ENCODE results near the gene PNMT. TPM values are rescaled to one million over a fixed set of nuclear protein-coding genes. Genes with fewer than 3 reads are reported as not detected.

Gene PNMT
- total and polyA plus RNA-seq, 2 donors: 0.38 to 2.9 TPM

GRCh38 chr17:39650121-39650579 is 18.1 kb upstream of the PNMT start:
- H3K9me3 ChIP-seq (ENCODE audit: control insufficient read depth in 2 of 2, insufficient read depth in 1 of 2, low read length in 1 of 2): no peaks in the 10 kb centered on the region
- H3K4me1 ChIP-seq (ENCODE audit: control insufficient read depth in 2 of 2, insufficient read depth in 2 of 2, low read length in 2 of 2): peaks cover 0 to 5% of the 10 kb centered on the region in 2 donors
- WGBS: 98% methylated on average over 11 of the region's 11 CpGs
- H3K36me3 ChIP-seq (ENCODE audit: control insufficient read depth in 2 of 2, insufficient read depth in 2 of 2, low read length in 1 of 2): peaks cover 8 to 22% of the 10 kb centered on the region in 2 donors
- no peak overlapping the region for H3K4me3 ChIP-seq (ENCODE audit: low read length in 2 of 2)
- no peaks in the 10 kb centered on the region for H3K27me3 ChIP-seq (ENCODE audit: control insufficient read depth in 2 of 2, insufficient read depth in 1 of 2, low read length in 1 of 2)
- no peak for DNase-seq (ENCODE audit: low read depth in 6 of 9, low spot score in 9 of 9)
- no peak overlapping the region for H3K27ac ChIP-seq (ENCODE audit: low read depth in 1 of 2, low read length in 1 of 2)

- 88% methylated on average over 8 of the region's 8 CpGs for WGBS
- Histone ChIP-seq H3K27ac (ENCODE audit: low read depth in 1 of 2, low read length in 1 of 2) (no peak overlapping the region), H3K4me1 (ENCODE audit: control insufficient read depth in 2 of 2, insufficient read depth in 2 of 2, low read length in 2 of 2) (peaks cover 0 to 4% of the 10 kb centered on the region in 2 donors), H3K27me3 (ENCODE audit: control insufficient read depth in 2 of 2, insufficient read depth in 1 of 2, low read length in 1 of 2) (no peaks in the 10 kb centered on the region), H3K36me3 (ENCODE audit: control insufficient read depth in 2 of 2, insufficient read depth in 2 of 2, low read length in 1 of 2) (peaks cover 17 to 32% of the 10 kb centered on the region in 2 donors), H3K9me3 (ENCODE audit: control insufficient read depth in 2 of 2, insufficient read depth in 1 of 2, low read length in 1 of 2) (no peaks in the 10 kb centered on the region), H3K4me3 (ENCODE audit: low read length in 2 of 2) (no peak overlapping the region)
- DNase-seq (ENCODE audit: low read depth in 6 of 9, low spot score in 9 of 9): no peak
Observed at GRCh38 chr17:39651923-39652586, 16.2 kb upstream of the PNMT start.

GRCh38 chr17:39652587-39653315 is 15.5 kb upstream of the PNMT start:
- no peak overlapping the region for H3K27ac ChIP-seq (ENCODE audit: low read depth in 1 of 2, low read length in 1 of 2)
- peaks cover under 1 to 4% of the 10 kb centered on the region in 2 donors for H3K4me1 ChIP-seq (ENCODE audit: control insufficient read depth in 2 of 2, insufficient read depth in 2 of 2, low read length in 2 of 2)
- H3K27me3 ChIP-seq (ENCODE audit: control insufficient read depth in 2 of 2, insufficient read depth in 1 of 2, low read length in 1 of 2): no peaks in the 10 kb centered on the region
- no peak for DNase-seq (ENCODE audit: low read depth in 6 of 9, low spot score in 9 of 9)
- peaks cover 18 to 35% of the 10 kb centered on the region in 2 donors for H3K36me3 ChIP-seq (ENCODE audit: control insufficient read depth in 2 of 2, insufficient read depth in 2 of 2, low read length in 1 of 2)
- H3K9me3 ChIP-seq (ENCODE audit: control insufficient read depth in 2 of 2, insufficient read depth in 1 of 2, low read length in 1 of 2): no peaks in the 10 kb centered on the region
- no peak overlapping the region for H3K4me3 ChIP-seq (ENCODE audit: low read length in 2 of 2)
- WGBS: 87% methylated on average over 7 of the region's 7 CpGs

- Histone ChIP-seq H3K36me3 (ENCODE audit: control insufficient read depth in 2 of 2, insufficient read depth in 2 of 2, low read length in 1 of 2) (peaks cover 24 to 40% of the 10 kb centered on the region in 2 donors), H3K4me1 (ENCODE audit: control insufficient read depth in 2 of 2, insufficient read depth in 2 of 2, low read length in 2 of 2) (peaks cover 3 to 9% of the 10 kb centered on the region in 2 donors), H3K9me3 (ENCODE audit: control insufficient read depth in 2 of 2, insufficient read depth in 1 of 2, low read length in 1 of 2) (no peaks in the 10 kb centered on the region), H3K27me3 (ENCODE audit: control insufficient read depth in 2 of 2, insufficient read depth in 1 of 2, low read length in 1 of 2) (no peaks in the 10 kb centered on the region), H3K27ac (ENCODE audit: low read depth in 1 of 2, low read length in 1 of 2) (no peak overlapping the region), H3K4me3 (ENCODE audit: low read length in 2 of 2) (no peak overlapping the region)
- no peak for DNase-seq (ENCODE audit: low read depth in 6 of 9, low spot score in 9 of 9)
- WGBS: 96% methylated on average over 12 of the region's 12 CpGs
Observed at GRCh38 chr17:39653316-39653661, 15.0 kb upstream of the PNMT start.

GRCh38 chr17:39653662-39654331 is 14.5 kb upstream of the PNMT start:
- no peaks in the 10 kb centered on the region for H3K9me3 ChIP-seq (ENCODE audit: control insufficient read depth in 2 of 2, insufficient read depth in 1 of 2, low read length in 1 of 2)
- no peak overlapping the region for H3K4me3 ChIP-seq (ENCODE audit: low read length in 2 of 2)
- peaks cover 5 to 14% of the 10 kb centered on the region in 2 donors for H3K4me1 ChIP-seq (ENCODE audit: control insufficient read depth in 2 of 2, insufficient read depth in 2 of 2, low read length in 2 of 2)
- H3K27me3 ChIP-seq (ENCODE audit: control insufficient read depth in 2 of 2, insufficient read depth in 1 of 2, low read length in 1 of 2): no peaks in the 10 kb centered on the region
- H3K27ac ChIP-seq (ENCODE audit: low read depth in 1 of 2, low read length in 1 of 2): no peak overlapping the region
- DNase-seq (ENCODE audit: low read depth in 6 of 9, low spot score in 9 of 9): peak in 5 of 9 donors; percentile 57 to 76 (median 64)
- WGBS: 82% methylated on average over 14 of the region's 14 CpGs
- H3K36me3 ChIP-seq (ENCODE audit: control insufficient read depth in 2 of 2, insufficient read depth in 2 of 2, low read length in 1 of 2): peaks cover 26 to 42% of the 10 kb centered on the region in 2 donors

- H3K4me3 ChIP-seq (ENCODE audit: low read length in 2 of 2): no peak overlapping the region
- 95% methylated on average over 2 of the region's 2 CpGs for WGBS
- H3K9me3 ChIP-seq (ENCODE audit: control insufficient read depth in 2 of 2, insufficient read depth in 1 of 2, low read length in 1 of 2): no peaks in the 10 kb centered on the region
- H3K36me3 ChIP-seq (ENCODE audit: control insufficient read depth in 2 of 2, insufficient read depth in 2 of 2, low read length in 1 of 2): peaks cover 32 to 46% of the 10 kb centered on the region in 2 donors
- peaks cover 15 to 27% of the 10 kb centered on the region in 2 donors for H3K4me1 ChIP-seq (ENCODE audit: control insufficient read depth in 2 of 2, insufficient read depth in 2 of 2, low read length in 2 of 2)
- H3K27me3 ChIP-seq (ENCODE audit: control insufficient read depth in 2 of 2, insufficient read depth in 1 of 2, low read length in 1 of 2): no peaks in the 10 kb centered on the region
- no peak for DNase-seq (ENCODE audit: low read depth in 6 of 9, low spot score in 9 of 9)
- no peak overlapping the region for H3K27ac ChIP-seq (ENCODE audit: low read depth in 1 of 2, low read length in 1 of 2)
Observed at GRCh38 chr17:39655105-39655504, 13.1 kb upstream of the PNMT start.

GRCh38 chr17:39658346-39658745 is 9.9 kb upstream of the PNMT start:
- DNase-seq (ENCODE audit: low read depth in 6 of 9, low spot score in 9 of 9): peak in 1 of 9 donors; percentile 33
- H3K4me3 ChIP-seq (ENCODE audit: low read length in 2 of 2): no peak overlapping the region
- H3K27me3 ChIP-seq (ENCODE audit: control insufficient read depth in 2 of 2, insufficient read depth in 1 of 2, low read length in 1 of 2): no peaks in the 10 kb centered on the region
- peaks cover 64 to 72% of the 10 kb centered on the region in 2 donors for H3K36me3 ChIP-seq (ENCODE audit: control insufficient read depth in 2 of 2, insufficient read depth in 2 of 2, low read length in 1 of 2)
- 79% methylated on average over 11 of the region's 11 CpGs for WGBS
- H3K27ac ChIP-seq (ENCODE audit: low read depth in 1 of 2, low read length in 1 of 2): no peak overlapping the region
- H3K4me1 ChIP-seq (ENCODE audit: control insufficient read depth in 2 of 2, insufficient read depth in 2 of 2, low read length in 2 of 2): peaks cover 19 to 42% of the 10 kb centered on the region in 2 donors
- H3K9me3 ChIP-seq (ENCODE audit: control insufficient read depth in 2 of 2, insufficient read depth in 1 of 2, low read length in 1 of 2): no peaks in the 10 kb centered on the region

GRCh38 chr17:39658760-39659159 is 9.5 kb upstream of the PNMT start:
- peaks cover 64 to 69% of the 10 kb centered on the region in 2 donors for H3K36me3 ChIP-seq (ENCODE audit: control insufficient read depth in 2 of 2, insufficient read depth in 2 of 2, low read length in 1 of 2)
- peaks cover 19 to 42% of the 10 kb centered on the region in 2 donors for H3K4me1 ChIP-seq (ENCODE audit: control insufficient read depth in 2 of 2, insufficient read depth in 2 of 2, low read length in 2 of 2)
- no peak overlapping the region for H3K4me3 ChIP-seq (ENCODE audit: low read length in 2 of 2)
- H3K27me3 ChIP-seq (ENCODE audit: control insufficient read depth in 2 of 2, insufficient read depth in 1 of 2, low read length in 1 of 2): no peaks in the 10 kb centered on the region
- no peak for DNase-seq (ENCODE audit: low read depth in 6 of 9, low spot score in 9 of 9)
- H3K9me3 ChIP-seq (ENCODE audit: control insufficient read depth in 2 of 2, insufficient read depth in 1 of 2, low read length in 1 of 2): no peaks in the 10 kb centered on the region
- 92% methylated on average over 3 of the region's 3 CpGs for WGBS
- peak overlapping the region in 1 of 2 donors; percentile 48 for H3K27ac ChIP-seq (ENCODE audit: low read depth in 1 of 2, low read length in 1 of 2)

All from thymus (tissue), 11 donors.